Activated CD4-positive, alpha-beta memory T cell treated with anti-CD3 and anti-CD28 coated beads, Interleukin-2, amount 10 ng/mL, durations not matched to agents 7 days and 5 days (primary cell): ENCODE measurements around the gene GLI2. TPM values are rescaled to one million over a fixed set of nuclear protein-coding genes. Genes with fewer than 3 reads are reported as not detected.

Experiments used
- CTCF ChIA-PET: fragments of 350-600 bp; sonication (Branson Sonifier 250); formaldehyde crosslinking; loops from one replicate; lab custom pipeline; 2021; ENCODE audit warnings: antibody characterized with exemption, inconsistent platforms; lab: Charles Lee
- POLR2A ChIA-PET: fragments of 350-600 bp; sonication (Branson Sonifier 250); formaldehyde crosslinking; loops from one replicate; lab custom pipeline; 2021; ENCODE audit warnings: antibody characterized with exemption; lab: Charles Lee
- DNase-seq: peaks from one replicate; pipeline ENCODE4 v3.0.0-alpha.2; 2020
- H3K27ac Mint-ChIP-seq: one replicate; pipeline ENCODE4 v1.8.0; 2021; ENCODE audit warnings: mild to moderate bottlenecking, mixed read lengths
- H3K27me3 Mint-ChIP-seq: one replicate; pipeline ENCODE4 v1.8.0; 2021; ENCODE audit warnings: mixed read lengths
- H3K36me3 Mint-ChIP-seq: one replicate; pipeline ENCODE4 v1.8.0; 2021; ENCODE audit warnings: low read depth, mixed read lengths
- H3K4me1 Mint-ChIP-seq: one replicate; pipeline ENCODE4 v1.8.0; 2021; ENCODE audit warnings: mixed read lengths
- H3K4me3 Mint-ChIP-seq: one replicate; pipeline ENCODE4 v1.8.0; 2021; ENCODE audit warnings: mild to moderate bottlenecking, mixed read lengths
- H3K9me3 Mint-ChIP-seq: one replicate; pipeline ENCODE4 v1.8.0; 2021; ENCODE audit warnings: mixed read lengths
- total RNA-seq, 2 experiments: library from RNA; stranded (reverse); gene quantifications; one replicate each; pipeline ENCODE4 v1.2.3, GENCODE V29; 2021

GLI2 gene
- total RNA-seq, 2 experiments from 2014 or later, result 0.43 to 0.75 TPM

DNA sequence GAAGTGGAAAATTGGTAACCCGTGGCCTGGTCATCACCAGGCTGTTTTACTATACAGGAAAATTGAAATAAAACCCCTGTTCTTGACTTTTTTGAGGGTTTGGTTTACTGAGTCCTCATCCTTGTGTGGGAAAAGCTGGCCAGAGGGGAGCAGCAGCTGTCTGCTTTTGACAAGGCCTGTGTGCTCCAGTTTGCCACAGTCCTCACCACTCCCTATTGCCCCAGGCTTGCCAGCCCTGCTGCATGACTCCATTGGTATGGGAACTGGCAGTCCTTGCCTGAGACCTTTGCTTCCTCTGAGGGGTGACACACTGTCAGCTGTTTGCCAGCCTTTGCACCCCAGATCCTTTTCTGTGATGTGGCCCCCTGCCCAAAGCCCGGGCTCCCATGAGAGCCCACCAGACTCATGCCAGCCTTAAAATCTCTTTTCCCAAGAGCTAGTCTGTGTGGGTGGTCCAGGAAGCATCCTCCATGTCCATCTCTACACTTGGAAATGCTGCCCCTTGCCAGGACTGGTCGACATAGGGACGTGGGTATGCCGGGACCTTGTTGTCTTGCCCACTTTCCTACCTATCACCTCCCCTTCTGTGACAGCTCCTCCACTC lies 39.0 kb downstream of the GLI2 start:
- Mint-ChIP-seq H3K27ac (no peak overlapping the region), H3K4me1 (no peaks in the 10 kb centered on the region), H3K27me3 (no peaks in the 10 kb centered on the region), H3K4me3 (no peak overlapping the region), H3K9me3 (no peaks in the 10 kb centered on the region), H3K36me3 (no peaks in the 10 kb centered on the region)
- ChIA-PET CTCF (no interaction called here), POLR2A (no interaction called here)
- DNase-seq, result no peak

GRCh38 chr2:120775194-120775593 lies 39.5 kb downstream of the GLI2 start:
- POLR2A ChIA-PET, result no interaction called here

GRCh38 chr2:120775801-120776589 lies 40.3 kb downstream of the GLI2 start:
- DNase-seq, result no peak
- ChIA-PET POLR2A (no interaction called here), CTCF (no interaction called here)
- no peaks in the 10 kb centered on the region for H3K36me3 Mint-ChIP-seq
- H3K27me3 Mint-ChIP-seq, result no peaks in the 10 kb centered on the region
- H3K4me3 Mint-ChIP-seq, result no peak overlapping the region
- H3K27ac Mint-ChIP-seq, result no peak overlapping the region
- no peaks in the 10 kb centered on the region for H3K4me1 Mint-ChIP-seq
- no peaks in the 10 kb centered on the region for H3K9me3 Mint-ChIP-seq

More at GRCh38 chr2:120775194-120775593, 39.5 kb downstream of the GLI2 start:
- Mint-ChIP-seq H3K27me3 (no peaks in the 10 kb centered on the region), H3K27ac (no peak overlapping the region), H3K4me1 (no peaks in the 10 kb centered on the region), H3K4me3 (no peak overlapping the region), H3K9me3 (no peaks in the 10 kb centered on the region), H3K36me3 (no peaks in the 10 kb centered on the region)
- no peak for DNase-seq
- CTCF ChIA-PET, result no interaction called here

- Mint-ChIP-seq H3K9me3 (no peaks in the 10 kb centered on the region), H3K27ac (no peak overlapping the region), H3K4me1 (no peaks in the 10 kb centered on the region), H3K36me3 (no peaks in the 10 kb centered on the region), H3K27me3 (no peaks in the 10 kb centered on the region), H3K4me3 (no peak overlapping the region)
- ChIA-PET CTCF (no interaction called here), POLR2A (no interaction called here)
- no peak for DNase-seq
These were observed 41.0 kb downstream of the GLI2 start for GRCh38 chr2:120776649-120777048.

DNA sequence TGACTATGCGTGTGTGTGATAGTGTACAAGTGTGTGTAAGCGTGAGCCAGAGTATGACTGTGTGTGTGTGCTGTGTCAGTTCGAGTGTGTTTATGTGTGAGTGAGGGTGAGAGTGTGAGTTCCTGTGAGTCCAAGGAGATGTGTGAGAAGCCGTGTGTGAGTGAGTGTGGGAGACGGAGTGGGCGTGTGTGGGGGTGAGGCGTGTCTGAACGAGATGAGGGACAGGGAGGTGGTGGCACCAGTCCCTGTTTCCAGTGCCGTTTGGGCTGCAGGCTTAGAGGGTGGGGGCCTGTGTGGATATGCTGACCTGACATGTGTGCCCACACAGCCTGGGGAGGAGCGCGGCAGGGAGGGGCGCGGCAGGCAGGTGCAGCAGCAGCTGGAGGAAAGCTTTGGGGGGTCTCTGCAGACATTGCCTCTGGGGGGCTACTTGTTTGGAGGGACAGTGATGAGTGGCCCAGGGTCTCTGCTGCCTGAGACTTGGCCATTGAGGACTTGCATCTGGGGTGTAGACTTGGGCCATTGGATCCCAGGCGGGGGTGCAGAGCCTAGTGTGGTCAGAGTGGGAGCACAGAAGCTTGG lies 41.6 kb downstream of the GLI2 start:
- Mint-ChIP-seq H3K4me3 (no peak overlapping the region), H3K27me3 (no peaks in the 10 kb centered on the region), H3K27ac (no peak overlapping the region), H3K36me3 (no peaks in the 10 kb centered on the region), H3K4me1 (no peaks in the 10 kb centered on the region), H3K9me3 (no peaks in the 10 kb centered on the region)
- POLR2A ChIA-PET, result no interaction called here
- CTCF ChIA-PET, result no interaction called here
- no peak for DNase-seq

DNA sequence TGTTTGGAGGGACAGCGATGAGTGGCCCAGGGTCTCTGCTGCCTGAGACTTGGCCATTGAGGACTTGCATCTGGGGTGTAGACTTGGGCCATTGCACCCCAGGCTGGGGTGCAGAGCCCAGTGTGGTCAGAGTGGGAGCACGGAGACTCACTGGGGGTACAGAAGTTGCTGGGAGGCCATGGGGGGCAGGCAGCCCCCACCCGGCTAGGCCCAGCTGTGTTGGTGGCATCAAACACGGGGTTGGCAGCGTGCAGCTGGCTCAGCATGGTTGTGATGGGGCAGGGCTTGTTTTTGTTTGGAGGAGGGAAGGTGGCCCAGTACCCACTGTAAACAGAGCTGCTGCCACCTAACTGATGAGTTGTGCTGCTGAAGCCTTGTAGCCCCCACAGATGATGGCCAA lies 42.1 kb downstream of the GLI2 start:
- no peaks in the 10 kb centered on the region for H3K27me3 Mint-ChIP-seq
- H3K4me3 Mint-ChIP-seq, result no peak overlapping the region
- POLR2A ChIA-PET, result no interaction called here

GRCh38 chr2:120778244-120778643 lies 42.6 kb downstream of the GLI2 start:
- POLR2A ChIA-PET, result no interaction called here
- Mint-ChIP-seq H3K4me1 (peaks cover 2% of the 10 kb centered on the region), H3K36me3 (no peaks in the 10 kb centered on the region), H3K27me3 (no peaks in the 10 kb centered on the region), H3K9me3 (no peaks in the 10 kb centered on the region), H3K27ac (no peak overlapping the region), H3K4me3 (no peak overlapping the region)
- DNase-seq, result no peak
- CTCF ChIA-PET, result no interaction called here

More for the DNA sequence above, 42.1 kb downstream of the GLI2 start:
- CTCF ChIA-PET, result no interaction called here
- Mint-ChIP-seq H3K4me1 (no peaks in the 10 kb centered on the region), H3K27ac (no peak overlapping the region), H3K9me3 (no peaks in the 10 kb centered on the region), H3K36me3 (no peaks in the 10 kb centered on the region)
- no peak for DNase-seq

- Mint-ChIP-seq H3K9me3 (no peaks in the 10 kb centered on the region), H3K27me3 (no peaks in the 10 kb centered on the region), H3K27ac (no peak overlapping the region), H3K36me3 (no peaks in the 10 kb centered on the region), H3K4me3 (no peak overlapping the region), H3K4me1 (peaks cover 4% of the 10 kb centered on the region)
- ChIA-PET CTCF (no interaction called here), POLR2A (no interaction called here)
- no peak for DNase-seq
These were observed 44.2 kb downstream of the GLI2 start for GRCh38 chr2:120779781-120780283.

DNA sequence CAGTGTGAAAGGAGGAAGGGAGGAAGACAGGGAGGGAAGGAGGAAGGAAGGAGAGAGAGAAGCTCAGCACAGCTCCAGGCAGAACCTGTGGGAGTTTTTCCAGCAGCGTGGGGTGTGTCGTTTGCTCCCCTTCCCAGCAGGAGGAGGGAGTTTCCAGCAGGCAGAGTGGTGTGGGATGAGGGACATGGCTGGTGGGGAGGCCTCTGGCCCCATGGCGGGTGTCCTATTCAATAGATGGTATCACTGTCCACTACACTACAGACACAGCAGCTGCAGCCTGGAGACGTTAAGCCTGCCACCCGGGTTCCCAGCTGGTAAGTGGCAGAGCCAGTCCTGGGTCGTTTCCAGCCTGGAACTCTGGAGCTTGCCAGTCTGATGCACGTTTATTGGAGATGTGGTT lies 44.7 kb downstream of the GLI2 start:
- H3K36me3 Mint-ChIP-seq, result no peaks in the 10 kb centered on the region
- H3K27ac Mint-ChIP-seq, result no peak overlapping the region
- no peaks in the 10 kb centered on the region for H3K27me3 Mint-ChIP-seq
- POLR2A ChIA-PET, result no interaction called here
- no peaks in the 10 kb centered on the region for H3K9me3 Mint-ChIP-seq
- H3K4me3 Mint-ChIP-seq, result no peak overlapping the region
- no peak for DNase-seq
- CTCF ChIA-PET, result no interaction called here
- peaks cover 4% of the 10 kb centered on the region for H3K4me1 Mint-ChIP-seq

DNA sequence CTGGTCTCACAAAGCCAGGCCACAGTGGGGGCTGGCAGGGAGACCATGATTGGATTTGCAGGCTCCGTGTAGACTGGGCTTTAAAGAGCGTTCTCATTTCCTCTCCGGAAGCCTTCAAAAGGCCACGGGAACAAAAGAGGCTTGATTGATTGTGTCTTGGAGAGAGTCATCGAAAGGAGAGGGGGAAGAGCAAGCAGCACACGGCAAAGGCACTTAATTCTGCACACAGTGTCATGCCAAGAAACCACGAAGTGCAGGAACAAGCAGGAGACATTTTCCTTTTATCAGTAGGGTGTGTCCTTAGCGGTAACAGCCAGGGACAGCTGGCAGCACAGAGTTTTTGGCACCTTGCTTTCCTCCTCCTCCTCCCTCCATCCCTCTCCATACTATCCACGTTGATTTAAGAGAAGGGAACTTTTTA lies 47.7 kb downstream of the GLI2 start:
- POLR2A ChIA-PET, result no interaction called here
- Mint-ChIP-seq H3K27ac (no peak overlapping the region), H3K36me3 (no peaks in the 10 kb centered on the region), H3K9me3 (no peaks in the 10 kb centered on the region), H3K4me3 (no peak overlapping the region), H3K4me1 (peaks cover 4% of the 10 kb centered on the region), H3K27me3 (no peaks in the 10 kb centered on the region)
- CTCF ChIA-PET, result no interaction called here
- DNase-seq, result no peak

DNA sequence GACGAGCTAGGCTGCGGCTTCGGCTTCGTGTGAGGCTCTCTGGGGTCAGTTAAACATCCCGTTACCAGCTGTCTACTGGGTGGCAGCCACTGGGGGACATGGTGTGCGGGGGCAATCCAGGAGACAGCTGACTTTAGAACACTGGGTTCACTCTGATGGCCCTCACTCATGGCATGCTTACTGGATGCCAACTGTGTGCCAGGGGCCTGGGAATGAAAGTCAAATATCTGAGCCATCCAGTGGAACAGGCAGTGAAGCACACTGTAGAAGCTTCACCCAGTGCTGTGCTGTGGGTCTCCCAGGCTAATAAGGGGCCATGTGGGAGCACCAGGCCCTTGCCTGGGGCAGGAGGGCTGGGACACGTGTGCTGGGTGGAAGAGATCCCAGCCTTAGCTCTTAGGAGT lies 48.3 kb downstream of the GLI2 start:
- Mint-ChIP-seq H3K27me3 (no peaks in the 10 kb centered on the region), H3K27ac (no peak overlapping the region), H3K36me3 (no peaks in the 10 kb centered on the region), H3K9me3 (no peaks in the 10 kb centered on the region), H3K4me3 (no peak overlapping the region), H3K4me1 (peaks cover 4% of the 10 kb centered on the region)
- ChIA-PET CTCF (no interaction called here), POLR2A (no interaction called here)
- no peak for DNase-seq
